Natural killer cell (primary cell): Measurements from ENCODE around the gene COQ3. TPM values are rescaled to one million over a fixed set of nuclear protein-coding genes. Genes with fewer than 3 reads are reported as not detected.
A peak's percentile ranks its signal among the peaks of the same experiment; 100 is the strongest.

Experiments
- ATAC-seq, 3 donors: fragments of 150-1000 bp in 2 of 3; fragments of 200-7000 bp in 1 of 3; cut with Tn5 transposase; 1 replicate in 1 of 3; 2 replicates in 2 of 3; pipeline ENCODE4 v1.10.0; 2021; ENCODE audit warnings: mild to moderate bottlenecking in 2 of 3, moderate library complexity in 2 of 3
- DNase-seq, 2 donors: peaks; one replicate each; pipeline versions ENCODE4 v3.0.0 to v3.0.0-alpha.2; 2013 to 2021; ENCODE audit warnings: mixed read lengths in 1 of 2
- H3K27ac ChIP-seq: one replicate; pipeline ENCODE4 v1.5.1; 2013; ENCODE audit warnings: mild to moderate bottlenecking, low read length
- H3K27me3 ChIP-seq: one replicate; pipeline ENCODE4 v1.6.1; 2013; ENCODE audit warnings: low read length; ENCODE audit not compliant: control insufficient read depth, insufficient read depth
- H3K36me3 ChIP-seq: one replicate; pipeline ENCODE4 v1.6.1; 2013; ENCODE audit warnings: low read length; ENCODE audit not compliant: control insufficient read depth, insufficient read depth
- H3K4me1 ChIP-seq: one replicate; pipeline ENCODE4 v1.6.1; 2013; ENCODE audit warnings: low read length; ENCODE audit not compliant: control insufficient read depth, insufficient read depth
- H3K4me3 ChIP-seq: one replicate; pipeline ENCODE4 v1.5.1; 2013; ENCODE audit warnings: low read length
- H3K9me3 ChIP-seq: one replicate; pipeline ENCODE4 v1.6.1; 2013; ENCODE audit warnings: low read length; ENCODE audit not compliant: control insufficient read depth, insufficient read depth
- H3K27ac Mint-ChIP-seq, 2 donors: one replicate each; pipeline ENCODE4 v1.8.0; 2022; ENCODE audit warnings: mild to moderate bottlenecking in 2 of 2, mixed read lengths in 2 of 2, moderate library complexity in 1 of 2
- H3K27me3 Mint-ChIP-seq, 2 donors: one replicate each; pipeline ENCODE4 v1.8.0; 2022; ENCODE audit warnings: low read depth in 2 of 2, mixed read lengths in 2 of 2
- H3K36me3 Mint-ChIP-seq: one replicate; pipeline ENCODE4 v1.8.0; 2022; ENCODE audit warnings: mixed read lengths
- H3K4me1 Mint-ChIP-seq, 2 donors: one replicate each; pipeline ENCODE4 v1.8.0; 2022; ENCODE audit warnings: mixed read lengths in 2 of 2
- H3K4me3 Mint-ChIP-seq: one replicate; pipeline ENCODE4 v1.8.0; 2022; ENCODE audit warnings: mild to moderate bottlenecking, moderate library complexity, mixed read lengths
- H3K9me3 Mint-ChIP-seq, 2 donors: one replicate each; pipeline ENCODE4 v1.8.0; 2022; ENCODE audit warnings: mixed read lengths in 2 of 2
- CTCF ChIP-seq: fragments of 200-600 bp; IDR thresholded peaks from one replicate; pipeline ENCODE4 v1.8.0; 2022; ENCODE audit warnings: antibody characterized with exemption
- WGBS: methylation state at CpG from one replicate; pipeline ENCODE4 v1.1.7; 2013; ENCODE audit warnings: missing lambda C conversion rate; ENCODE audit not compliant: insufficient coverage; 5-methylcytosine and 5-hydroxymethylcytosine counted together
- intact Hi-C: fragments of 100-400 bp; cut with micrococcal nuclease; formaldehyde crosslinking; loops from one replicate; pipeline ENCODE4 v1.14.2; 2022
- total RNA-seq, 4 donors: library from RNA; stranded (reverse); fragments of 120-200 nt in 1 of 4; gene quantifications; one replicate each; pipeline versions ENCODE4 v1.2.3 to v1.2.4, GENCODE V29; 2013 to 2022

COQ3 gene
- total RNA-seq, 3 donors from 2014 or later (not counting 1 experiment from before 2014, with no cell fraction given), result 2.5 to 3.7 (median 2.6) TPM

GRCh38 chr6:99331531-99331930 lies 62.5 kb downstream of the COQ3 start:
- H3K27me3 ChIP-seq, result no peaks in the 10 kb centered on the region
- no peak overlapping the region for H3K27ac ChIP-seq
- H3K36me3 ChIP-seq, result no peaks in the 10 kb centered on the region
- H3K4me1 ChIP-seq, result no peaks in the 10 kb centered on the region
- no peak overlapping the region for H3K4me3 ChIP-seq
- no peaks in the 10 kb centered on the region for H3K9me3 Mint-ChIP-seq
- DNase-seq (no peak), ATAC-seq (no peak)
- no peak for TF ChIP-seq CTCF
- H3K4me1 Mint-ChIP-seq, result no peaks in the 10 kb centered on the region
- intact Hi-C loops, result no loop called here
- H3K9me3 ChIP-seq, result no peaks in the 10 kb centered on the region
- no peak overlapping the region for H3K27ac Mint-ChIP-seq
- H3K36me3 Mint-ChIP-seq, result no peaks in the 10 kb centered on the region
- H3K4me3 Mint-ChIP-seq, result no peak overlapping the region
- 50% methylated on average over 3 of the region's 3 CpGs for WGBS
- peaks cover 0 to 11% of the 10 kb centered on the region in 2 donors for H3K27me3 Mint-ChIP-seq

GRCh38 chr6:99330159-99330558 lies 63.8 kb downstream of the COQ3 start:
- Mint-ChIP-seq H3K4me3 (no peak overlapping the region), H3K4me1 (no peaks in the 10 kb centered on the region), H3K36me3 (no peaks in the 10 kb centered on the region), H3K9me3 (no peaks in the 10 kb centered on the region), H3K27ac (no peak overlapping the region), H3K27me3 (peaks cover 0 to 7% of the 10 kb centered on the region in 2 donors)
- no peak overlapping the region for H3K4me3 ChIP-seq
- ATAC-seq (peak; percentile 74 to 83 (median 75)), DNase-seq (peak in 1 of 2 donors; percentile 77)
- TF ChIP-seq CTCF, result peak; percentile 73
- no peaks in the 10 kb centered on the region for H3K4me1 ChIP-seq
- no peak overlapping the region for H3K27ac ChIP-seq
- intact Hi-C loops, result no loop called here
- H3K27me3 ChIP-seq, result no peaks in the 10 kb centered on the region
- H3K9me3 ChIP-seq, result no peaks in the 10 kb centered on the region
- whole genome bisulfite sequencing, result 0% methylated on average over 1 of the region's 2 CpGs
- no peaks in the 10 kb centered on the region for H3K36me3 ChIP-seq

GRCh38 chr6:99324996-99325395 lies 69.0 kb downstream of the COQ3 start:
- no peak overlapping the region for H3K4me3 Mint-ChIP-seq
- Histone ChIP-seq H3K27me3 (no peaks in the 10 kb centered on the region), H3K9me3 (no peaks in the 10 kb centered on the region), H3K4me3 (no peak overlapping the region), H3K27ac (no peak overlapping the region), H3K36me3 (no peaks in the 10 kb centered on the region), H3K4me1 (no peaks in the 10 kb centered on the region)
- H3K27ac Mint-ChIP-seq, result no peak overlapping the region
- H3K4me1 Mint-ChIP-seq, result no peaks in the 10 kb centered on the region
- intact Hi-C loops, result no loop called here
- no peak for ATAC-seq
- DNase-seq, result no peak
- H3K9me3 Mint-ChIP-seq, result no peaks in the 10 kb centered on the region
- no peak for TF ChIP-seq CTCF
- H3K36me3 Mint-ChIP-seq, result no peaks in the 10 kb centered on the region
- peaks cover 9 to 16% of the 10 kb centered on the region in 2 donors for H3K27me3 Mint-ChIP-seq

Other genes with a start within 250 kb of the COQ3 start
- not detected for gene FAXC, start 44.5 kb downstream of the COQ3 start, total RNA-seq
- gene PNISR, start 31.1 kb upstream of the COQ3 start, total RNA-seq, result 100 to 1,000 TPM; 289 to 320 (median 308) TPM
- gene USP45, start 121.2 kb upstream of the COQ3 start, total RNA-seq, result 10 to 100 TPM in 1 of 3 donors, 1 to 10 TPM in 2; 6.8 to 10.1 (median 9.2) TPM
- gene CCNC, start 174.5 kb upstream of the COQ3 start, total RNA-seq, result 10 to 100 TPM; 46.9 to 58.3 (median 52.5) TPM
- gene PRDM13, start 212.6 kb upstream of the COQ3 start, total RNA-seq, result not detected